ENCODE measurements around the gene LYSET. TPM values are rescaled to one million over a fixed set of nuclear protein-coding genes. Genes with fewer than 3 reads are reported as not detected.

The LYSET gene
- total and polyA plus RNA-seq, 7 donors = 19.7 to 50.1 (median 29.1) TPM

- no peaks in the 10 kb centered on the region for H3K9me3 ChIP-seq
- intact Hi-C loops (cut with DNase I) = loop anchor here in 1 of 2 donors (2.0 kb wide), 1 partner anchor 21 kb away; the partner anchor contains the start of genes GON7 and UBR7
- WGBS, 3 donors = 0 to 1% (median 0%) methylated on average over 10 of the region's 10 CpGs
- H3K4me3 ChIP-seq = peak overlapping the region; percentile 89
- no peaks in the 10 kb centered on the region for H3K27me3 ChIP-seq (ENCODE audit: insufficient read depth in 3 of 3, low read length in 2 of 3)
- TF ChIP-seq CTCF (IDR thresholded peaks at IDR 0.05) = no peak
- ATAC-seq (peak in 2 of 4 donors; percentile 6 to 18), DNase-seq (no peak)
- H3K36me3 ChIP-seq (ENCODE audit: insufficient read depth in 1 of 2, low read depth in 1 of 2) = peaks cover 6 to 53% of the 10 kb centered on the region in 2 donors
- H3K4me1 ChIP-seq = peaks cover 19% of the 10 kb centered on the region
- H3K27ac ChIP-seq = peak overlapping the region; percentile 92
Observed at GRCh38 chr14:93185349-93185720, 218 bp downstream of the LYSET start.

- H3K27me3 ChIP-seq (ENCODE audit: insufficient read depth in 3 of 3, low read length in 2 of 3) = no peaks in the 10 kb centered on the region
- TF ChIP-seq CTCF (IDR thresholded peaks at IDR 0.05) = no peak
- WGBS, 3 donors = 82 to 89% (median 82%) methylated on average over 6 of the region's 6 CpGs
- H3K27ac ChIP-seq = peak overlapping the region; percentile 92
- ATAC-seq (no peak), DNase-seq (no peak)
- peaks cover 19% of the 10 kb centered on the region for H3K4me1 ChIP-seq
- H3K36me3 ChIP-seq (ENCODE audit: insufficient read depth in 1 of 2, low read depth in 1 of 2) = peaks cover 6 to 56% of the 10 kb centered on the region in 2 donors
- intact Hi-C loops (cut with DNase I) = no loop called here
- peak overlapping the region; percentile 89 for H3K4me3 ChIP-seq
- no peaks in the 10 kb centered on the region for H3K9me3 ChIP-seq
Observed at GRCh38 chr14:93186466-93186865, 1.3 kb downstream of the LYSET start.

- no peak for TF ChIP-seq CTCF (IDR thresholded peaks at IDR 0.05)
- DNase-seq = no peak
- intact Hi-C loops (cut with DNase I) = no loop called here
- no peak overlapping the region for H3K4me3 ChIP-seq
- WGBS, 3 donors = 91 to 98% (median 95%) methylated on average over 3 of the region's 3 CpGs
- no peaks in the 10 kb centered on the region for H3K9me3 ChIP-seq
- no peaks in the 10 kb centered on the region for H3K27me3 ChIP-seq (ENCODE audit: insufficient read depth in 3 of 3, low read length in 2 of 3)
- peaks cover 6 to 52% of the 10 kb centered on the region in 2 donors for H3K36me3 ChIP-seq (ENCODE audit: insufficient read depth in 1 of 2, low read depth in 1 of 2)
- H3K4me1 ChIP-seq = peaks cover 19% of the 10 kb centered on the region
- no peak overlapping the region for H3K27ac ChIP-seq
- no peak for ATAC-seq
Observed at GRCh38 chr14:93186956-93187355, 1.8 kb downstream of the LYSET start.

- peaks cover 3 to 4% of the 10 kb centered on the region in 2 donors for H3K36me3 ChIP-seq (ENCODE audit: insufficient read depth in 1 of 2, low read depth in 1 of 2)
- WGBS, 3 donors = 76 to 85% (median 77%) methylated on average over 1 of the region's 1 CpG
- DNase-seq (no peak), ATAC-seq (peak in 3 of 4 donors; percentile 68 to 76 (median 74))
- intact Hi-C loops (cut with DNase I) = no loop called here
- no peak for TF ChIP-seq CTCF (IDR thresholded peaks at IDR 0.05)
- peaks cover 6% of the 10 kb centered on the region for H3K4me1 ChIP-seq
- peak overlapping the region; percentile 63 for H3K27ac ChIP-seq
- H3K27me3 ChIP-seq (ENCODE audit: insufficient read depth in 3 of 3, low read length in 2 of 3) = no peaks in the 10 kb centered on the region
- H3K9me3 ChIP-seq = no peaks in the 10 kb centered on the region
- no peak overlapping the region for H3K4me3 ChIP-seq
Observed at GRCh38 chr14:93195316-93195999, 10.3 kb downstream of the LYSET start.

- Histone ChIP-seq H3K4me3 (no peak overlapping the region), H3K27me3 (ENCODE audit: insufficient read depth in 3 of 3, low read length in 2 of 3) (no peaks in the 10 kb centered on the region), H3K4me1 (peaks cover 6% of the 10 kb centered on the region), H3K27ac (no peak overlapping the region), H3K36me3 (ENCODE audit: insufficient read depth in 1 of 2, low read depth in 1 of 2) (peaks cover 3 to 4% of the 10 kb centered on the region in 2 donors), H3K9me3 (no peaks in the 10 kb centered on the region)
- DNase-seq (no peak), ATAC-seq (no peak)
- intact Hi-C loops (cut with DNase I) = no loop called here
- TF ChIP-seq CTCF (IDR thresholded peaks at IDR 0.05) = no peak
- 67 to 85% (median 68%) methylated on average over 4 of the region's 4 CpGs for WGBS, 3 donors
Observed at GRCh38 chr14:93199031-93199430, 13.9 kb downstream of the LYSET start.

All from psoas muscle (tissue), 8 donors.